Activated CD4-positive, alpha-beta T cell treated with anti-CD3 and anti-CD28 coated beads, Interleukin-2, amount 50 U/mL, for 4 hours (primary cell): Measurements from ENCODE around the gene STK32B.
"Not testable (repeated sequence)": the region's sequence is repeated elsewhere in the genome, so short reads cannot be mapped to it uniquely, and the experiment has no call there.

ENCODE experiments used
- DNase-seq, 2 experiments: peaks; one replicate each; pipeline ENCODE4 v3.0.0-alpha.2; 2020

Gene STK32B

GRCh38 chr4:5032813-5033212 lies 18.5 kb upstream of the STK32B start:
- DNase-seq: no peak

DNA sequence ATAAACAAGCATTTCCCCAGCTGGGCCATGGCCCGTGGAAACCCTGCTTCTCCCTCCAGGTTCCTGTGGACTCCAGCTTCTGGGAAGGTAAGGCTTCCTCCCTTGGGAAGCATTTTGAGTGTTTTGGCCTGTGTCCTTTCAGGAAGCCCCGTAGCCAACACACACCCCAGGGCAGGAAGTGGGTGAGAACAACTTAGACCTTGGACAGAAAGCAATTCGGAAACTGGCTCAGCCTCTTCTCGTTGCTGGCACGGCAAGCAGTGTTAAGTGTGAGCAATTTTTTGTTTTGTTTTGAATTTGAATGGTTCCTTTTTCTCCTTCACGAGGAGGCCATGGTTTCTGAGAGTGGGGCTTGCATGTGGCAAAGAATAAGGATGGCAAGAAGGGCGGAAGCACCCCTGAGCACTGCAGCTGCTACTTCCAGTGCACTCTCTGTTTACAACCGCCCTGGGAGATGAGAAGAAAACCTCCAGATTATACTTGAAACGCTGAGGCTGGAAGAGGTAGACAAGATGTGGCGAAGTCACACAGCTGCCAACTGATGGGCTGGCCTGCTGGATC lies 17.9 kb upstream of the STK32B start:
- DNase-seq: no peak

GRCh38 chr4:5034206-5034605 lies 17.1 kb upstream of the STK32B start:
- no peak for DNase-seq

GRCh38 chr4:5036239-5036638 lies 15.0 kb upstream of the STK32B start:
- DNase-seq: no peak

- DNase-seq: no peak
Observed at GRCh38 chr4:5037553-5038551, 13.4 kb upstream of the STK32B start.

DNA sequence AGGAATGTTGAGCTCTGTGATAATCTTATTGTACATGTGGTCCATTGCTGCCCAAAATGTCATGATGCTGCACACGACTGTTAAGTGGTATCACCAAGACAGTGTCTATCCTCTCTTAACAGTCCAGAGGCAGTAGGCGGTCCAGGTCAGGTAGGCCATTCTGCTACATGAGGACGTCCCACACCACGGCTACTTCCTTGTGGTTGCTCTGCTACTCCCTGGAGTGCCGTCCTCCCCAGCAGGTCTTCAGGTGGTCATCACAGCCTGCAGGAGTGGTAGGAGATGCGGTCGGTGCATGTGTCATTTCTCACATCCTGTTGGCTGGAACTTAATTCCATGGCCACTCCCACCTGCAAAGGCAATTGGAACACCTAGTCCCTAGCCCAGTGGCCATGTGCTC lies 11.5 kb upstream of the STK32B start:
- DNase-seq: no peak

GRCh38 chr4:5040856-5041620 lies 10.2 kb upstream of the STK32B start:
- DNase-seq: no peak

GRCh38 chr4:5041699-5042098 lies 9.6 kb upstream of the STK32B start:
- DNase-seq: no peak

DNA sequence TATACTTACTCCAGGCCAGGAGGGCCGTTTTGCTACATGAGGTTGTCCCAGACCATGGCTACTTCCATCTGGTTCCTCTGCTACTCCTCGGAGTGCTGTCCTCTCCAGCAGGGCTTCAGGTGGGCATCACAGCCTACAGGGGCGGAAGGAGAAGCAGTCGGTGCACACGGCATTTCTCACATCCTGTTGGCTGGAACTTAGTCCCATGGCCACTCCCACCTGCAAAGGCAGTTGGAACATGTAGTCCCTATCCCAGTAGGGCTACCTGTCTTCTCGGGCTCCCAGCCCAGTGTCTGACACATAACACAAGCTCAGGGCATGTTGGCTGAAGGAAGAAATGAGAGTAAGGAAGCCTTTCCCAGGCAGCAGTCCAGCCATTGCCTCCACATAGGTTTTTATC lies 7.7 kb upstream of the STK32B start:
- DNase-seq: no peak

GRCh38 chr4:5044341-5044740 lies 6.9 kb upstream of the STK32B start:
- DNase-seq: no peak

GRCh38 chr4:5045097-5045496 lies 6.2 kb upstream of the STK32B start:
- no peak for DNase-seq

- DNase-seq: no peak
Observed at GRCh38 chr4:5048721-5049120, 2.6 kb upstream of the STK32B start.

- DNase-seq: no peak
Observed at GRCh38 chr4:5050520-5051277, 581 bp upstream of the STK32B start.

GRCh38 chr4:5052204-5052702 lies 973 bp downstream of the STK32B start:
- DNase-seq: no peak

- DNase-seq: no peak
Observed at GRCh38 chr4:5052726-5053425, 1.6 kb downstream of the STK32B start.

DNA sequence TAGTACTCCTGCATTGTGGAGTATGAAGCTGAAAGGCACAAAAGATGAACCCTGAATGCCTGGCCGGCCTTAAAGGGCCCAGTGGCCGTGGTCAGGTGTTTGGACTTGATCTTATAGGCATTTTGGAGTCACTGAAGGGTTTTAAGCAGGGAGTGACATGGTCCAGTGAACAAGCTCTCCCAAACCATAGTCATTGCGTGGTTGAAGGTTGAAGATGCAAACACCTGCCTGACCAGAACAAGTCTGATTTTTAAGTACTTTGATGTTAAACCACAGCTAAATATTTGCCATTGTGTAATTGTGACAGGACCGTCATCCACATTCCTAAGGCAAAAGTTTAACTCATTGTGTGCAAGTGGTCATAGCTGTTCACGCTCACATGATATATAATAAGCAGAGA lies 3.3 kb downstream of the STK32B start:
- no peak for DNase-seq

DNA sequence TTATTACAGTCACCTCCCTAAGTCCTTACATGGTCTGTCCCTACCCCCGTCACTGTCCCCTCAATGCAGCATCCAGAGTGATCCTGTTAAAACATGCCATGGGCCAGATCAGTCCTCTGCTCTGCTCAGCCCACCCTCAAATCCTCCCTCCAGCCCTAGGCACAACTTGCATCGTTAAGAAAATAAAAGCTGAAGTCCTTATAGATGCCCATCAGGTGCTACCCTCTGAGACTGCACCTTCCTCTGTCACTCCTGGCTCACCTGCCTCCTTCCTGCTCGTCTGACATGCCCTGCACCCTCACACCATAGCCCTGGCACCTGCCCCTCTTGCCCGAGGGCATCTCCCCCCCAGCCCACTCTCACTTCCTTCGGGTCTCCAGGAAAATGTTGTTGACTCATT lies 4.1 kb downstream of the STK32B start:
- DNase-seq: no peak

DNA sequence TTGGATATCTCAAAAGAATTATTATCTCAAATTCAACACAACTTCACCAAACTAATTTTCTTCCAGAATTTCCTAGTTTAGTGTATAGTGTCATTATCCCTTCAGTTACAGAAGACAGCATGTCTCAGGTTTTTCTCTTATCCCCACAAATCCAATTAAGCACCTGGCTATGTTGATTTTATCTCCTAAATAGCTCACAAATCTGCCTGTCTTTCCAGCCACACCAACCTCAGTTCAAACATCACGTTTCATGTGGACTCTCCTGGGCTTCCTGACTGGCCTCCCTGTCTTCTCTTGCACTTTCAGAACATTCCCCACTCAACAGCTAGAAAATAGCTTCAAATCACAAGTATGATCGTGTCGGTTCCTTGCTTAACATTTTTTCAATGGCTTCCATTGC lies 14.8 kb downstream of the STK32B start:
- no peak for DNase-seq

DNA sequence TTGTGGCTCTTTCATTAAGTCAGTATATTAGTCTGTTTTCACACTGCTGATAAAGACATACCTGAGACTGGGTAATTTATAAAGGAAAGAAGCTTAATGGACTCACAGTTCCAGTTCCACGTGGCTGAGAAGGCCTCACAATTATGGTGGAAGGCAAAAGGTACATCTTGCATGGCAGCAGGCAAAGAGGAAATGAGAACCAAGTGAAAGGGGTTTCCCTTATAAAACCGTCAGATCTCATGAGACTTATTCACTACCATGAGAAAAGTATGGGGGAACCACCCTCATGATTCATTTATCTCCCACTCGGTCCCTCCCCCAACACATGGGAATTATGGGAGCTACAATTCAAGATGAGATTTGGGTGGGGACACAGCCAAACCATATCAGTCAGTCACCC lies 15.7 kb downstream of the STK32B start:
- DNase-seq: not testable (repeated sequence)

DNA sequence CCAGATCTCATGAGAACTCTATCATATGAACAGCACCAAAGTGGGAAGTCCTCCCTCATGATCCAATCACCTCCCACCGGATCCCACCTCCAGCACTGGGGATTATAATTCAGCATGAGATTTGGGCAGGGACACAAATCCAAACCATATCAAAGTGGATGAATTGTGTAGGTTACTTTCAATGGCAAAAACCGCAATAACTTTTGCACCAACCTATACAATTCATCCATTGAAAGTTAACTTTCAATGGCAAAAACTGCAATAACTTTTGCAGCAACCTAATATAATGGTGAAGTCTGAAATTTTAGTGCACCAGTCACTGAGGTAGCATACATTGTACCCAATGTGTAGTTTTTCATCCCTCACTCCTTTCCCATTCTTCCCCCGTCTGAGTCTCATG lies 16.6 kb downstream of the STK32B start:
- DNase-seq: no peak

DNA sequence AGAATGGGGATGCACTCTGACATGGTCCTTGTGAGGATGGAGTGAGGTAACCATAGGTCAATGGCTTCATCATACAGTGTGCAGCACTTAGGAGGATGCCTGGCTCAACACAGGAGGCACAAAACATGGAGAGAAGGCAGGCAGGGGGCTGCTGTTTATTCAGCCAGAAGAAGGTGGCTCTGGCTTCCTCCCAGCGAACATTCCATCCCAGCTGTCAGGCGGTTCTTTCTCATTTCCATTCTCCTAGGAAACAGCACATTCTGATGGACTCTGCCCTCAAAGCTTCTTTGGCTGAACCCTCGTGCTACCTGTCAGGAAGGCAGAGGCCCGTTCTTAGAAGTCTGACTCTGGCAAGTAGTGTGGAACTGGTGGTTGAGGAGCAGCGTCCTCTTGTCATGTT lies 18.6 kb downstream of the STK32B start:
- no peak for DNase-seq

GRCh38 chr4:5072948-5073347 lies 21.7 kb downstream of the STK32B start:
- DNase-seq: no peak
